GM21529 (cell line): ENCODE results near the gene SMIM5.

ENCODE experiments used
- ATAC-seq: cut with Tn5 transposase; IDR thresholded peaks from one replicate; pipeline ENCODE4 v1.9.1; 2021; ENCODE audit not compliant: unreplicated experiment

The SMIM5 gene

GRCh38 chr17:75602644-75603043, 30.6 kb upstream of the SMIM5 start:
- ATAC-seq = no peak

DNA sequence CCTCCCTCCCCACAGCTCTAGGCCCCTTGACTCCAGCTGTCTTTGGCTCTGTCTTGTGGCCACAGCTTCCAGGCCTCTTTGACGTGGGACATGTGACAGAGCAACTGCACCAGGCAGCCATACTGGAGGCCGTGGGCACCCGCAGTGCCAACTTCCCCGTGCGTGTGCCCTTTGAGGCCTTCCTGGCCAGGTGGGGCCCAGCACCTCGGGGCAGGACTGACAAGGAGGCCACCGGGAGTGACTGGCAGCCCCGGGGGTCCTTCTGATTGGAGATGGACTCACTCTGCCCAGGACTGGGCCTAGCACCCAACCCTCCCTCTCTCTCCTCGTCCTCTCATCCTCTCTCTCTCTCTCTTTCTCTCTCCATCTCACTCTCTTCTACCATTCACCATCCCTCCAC, 30.1 kb upstream of the SMIM5 start:
- no peak for ATAC-seq

DNA sequence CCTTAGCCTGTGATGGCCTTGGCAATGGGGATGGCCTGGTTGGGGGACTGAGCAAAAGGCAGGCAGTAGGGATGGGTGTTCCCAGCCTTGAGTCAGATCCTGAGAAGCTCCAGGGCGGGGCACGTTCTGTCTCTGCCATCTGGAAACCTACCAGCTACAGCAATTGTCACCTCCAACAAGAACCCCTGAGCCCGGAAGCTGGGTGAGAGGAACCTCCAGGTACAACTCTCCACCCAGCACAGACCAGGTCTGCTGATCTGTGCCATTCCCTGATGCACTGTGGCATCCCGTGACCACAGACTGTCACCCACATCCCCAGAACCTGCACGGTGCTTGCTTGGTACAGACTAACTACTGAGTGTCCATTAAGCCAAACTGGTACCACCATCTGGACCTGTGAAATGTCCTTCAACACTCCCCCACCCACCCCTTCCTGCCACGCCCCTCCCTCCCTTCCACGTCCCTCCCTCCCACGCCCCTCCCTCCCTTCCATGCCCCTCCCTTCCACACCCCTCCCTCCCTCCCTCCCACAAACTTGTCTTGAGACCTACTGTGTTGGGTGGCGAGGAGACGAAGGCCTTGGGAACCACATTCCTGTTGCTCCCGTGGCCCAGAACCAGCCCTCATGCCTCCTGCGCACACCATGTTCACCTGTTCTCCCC, 29.1 kb upstream of the SMIM5 start:
- ATAC-seq = no peak

GRCh38 chr17:75605790-75606189, 27.4 kb upstream of the SMIM5 start:
- ATAC-seq = no peak

DNA sequence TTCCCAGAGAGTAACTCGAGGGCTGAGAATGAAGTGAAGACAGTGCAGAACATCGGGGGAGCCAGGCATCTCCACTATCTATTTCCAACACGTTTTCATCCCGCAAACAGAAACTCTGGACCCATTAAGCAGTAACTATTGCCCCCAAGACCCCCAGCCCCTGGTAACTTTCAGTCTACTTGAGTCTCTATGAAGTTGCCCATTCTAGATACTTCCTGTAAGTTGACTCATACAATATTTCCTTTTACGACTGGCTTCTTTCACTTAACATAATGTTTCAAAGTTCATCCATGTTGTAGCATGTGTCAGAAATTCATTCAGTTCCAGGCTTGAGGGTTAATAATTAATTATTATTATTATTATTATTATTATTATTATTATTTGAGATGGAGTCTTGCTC, 26.1 kb upstream of the SMIM5 start:
- ATAC-seq = no peak

GRCh38 chr17:75610103-75610984, 22.9 kb upstream of the SMIM5 start:
- no peak for ATAC-seq

GRCh38 chr17:75611851-75612429, 21.3 kb upstream of the SMIM5 start:
- no peak for ATAC-seq

GRCh38 chr17:75612906-75613626, 20.2 kb upstream of the SMIM5 start:
- ATAC-seq = no peak

DNA sequence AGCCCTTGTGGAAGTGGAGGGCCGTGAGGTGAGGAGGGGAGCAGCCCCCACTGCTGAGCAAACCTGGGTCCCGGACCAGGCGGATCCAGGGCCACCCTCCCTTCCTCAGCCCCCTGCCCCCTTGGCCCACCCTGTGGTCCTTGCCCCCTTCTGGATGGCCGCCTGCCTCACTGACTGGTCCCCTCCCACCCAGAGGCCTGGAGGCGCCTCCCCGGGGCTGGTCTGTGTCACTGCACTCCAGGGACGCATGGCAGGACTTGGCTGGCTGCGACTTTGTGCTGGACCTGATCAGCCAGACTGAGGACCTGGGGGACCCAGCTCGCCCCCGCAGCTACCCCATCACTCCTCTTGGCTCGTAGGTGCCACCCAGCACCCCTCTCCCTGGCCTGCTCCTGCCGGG, 19.2 kb upstream of the SMIM5 start:
- no peak for ATAC-seq

- ATAC-seq = no peak
Measured at GRCh38 chr17:75614556-75615270, 18.5 kb upstream of the SMIM5 start.

DNA sequence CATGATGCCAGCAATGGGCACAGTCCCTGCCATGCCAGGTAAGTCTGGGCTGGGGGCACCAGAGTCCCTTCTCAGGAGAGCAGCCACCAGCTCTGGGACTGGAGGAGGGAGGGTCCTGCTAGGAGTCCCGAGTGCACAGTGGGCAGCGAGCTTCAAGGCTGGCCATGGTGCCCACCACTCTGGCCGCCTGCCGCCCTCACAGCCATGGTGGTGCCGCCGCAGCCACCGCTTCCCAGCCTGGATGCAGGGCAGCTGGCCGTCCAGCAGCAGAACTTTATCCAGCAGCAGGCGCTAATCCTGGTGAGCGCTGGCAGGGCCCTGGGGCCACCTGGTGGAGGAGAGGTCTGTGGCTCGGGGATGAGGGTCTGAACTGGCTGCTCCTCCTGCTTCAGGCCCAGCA, 17.9 kb upstream of the SMIM5 start:
- no peak for ATAC-seq

DNA sequence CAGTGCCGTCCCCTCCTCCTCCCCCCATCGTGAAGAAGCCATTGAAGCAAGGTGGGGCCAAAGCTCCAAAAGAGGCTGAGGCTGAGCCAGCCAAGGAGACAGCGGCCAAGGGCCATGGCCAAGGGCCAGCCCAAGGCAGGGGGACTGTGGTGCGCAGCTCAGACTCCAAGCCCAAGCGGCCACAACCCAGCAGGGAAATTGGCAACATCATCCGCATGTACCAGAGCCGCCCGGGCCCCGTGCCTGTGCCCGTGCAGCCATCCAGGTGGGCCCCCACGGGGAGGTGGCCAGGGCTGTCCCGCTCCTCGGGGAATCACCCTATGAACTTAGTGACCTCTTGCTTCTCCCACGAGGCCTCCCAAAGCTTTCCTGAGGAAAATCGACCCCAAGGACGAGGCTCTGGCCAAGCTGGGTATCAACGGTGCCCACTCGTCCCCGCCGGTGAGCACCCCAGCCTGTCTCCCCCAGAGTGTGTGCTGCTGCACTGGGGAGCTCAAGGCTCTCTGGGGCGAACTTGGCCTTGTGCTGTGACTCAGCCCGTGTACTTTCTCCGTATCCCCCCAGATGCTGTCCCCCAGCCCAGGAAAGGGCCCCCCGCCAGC, 16.6 kb upstream of the SMIM5 start:
- ATAC-seq = no peak

- ATAC-seq = no peak
Measured at GRCh38 chr17:75617218-75617617, 16.0 kb upstream of the SMIM5 start.

DNA sequence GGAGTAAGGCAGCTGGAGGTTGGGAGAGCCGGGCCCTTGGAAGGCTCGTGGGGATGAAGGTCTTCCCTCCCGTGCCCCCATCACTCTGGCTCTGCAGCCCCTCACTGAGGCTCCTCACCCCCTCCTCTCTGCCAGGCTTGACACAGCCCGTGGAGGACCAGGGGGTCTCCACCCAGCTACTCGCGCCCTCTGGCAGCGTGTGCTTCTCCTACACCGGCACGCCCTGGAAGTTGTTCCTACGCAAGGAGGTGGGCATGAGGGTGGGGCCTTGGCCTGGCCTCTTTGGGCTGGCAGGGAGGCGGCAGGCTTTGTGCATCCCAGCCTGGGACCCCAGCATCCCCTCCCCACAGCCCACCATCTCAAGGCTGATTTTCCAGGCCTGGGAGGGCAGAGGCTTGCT, 15.6 kb upstream of the SMIM5 start:
- no peak for ATAC-seq

GRCh38 chr17:75619506-75620431, 13.5 kb upstream of the SMIM5 start:
- ATAC-seq = no peak

- ATAC-seq = no peak
Measured at GRCh38 chr17:75621489-75621888, 11.7 kb upstream of the SMIM5 start.

- no peak for ATAC-seq
Measured at GRCh38 chr17:75622076-75622475, 11.2 kb upstream of the SMIM5 start.

DNA sequence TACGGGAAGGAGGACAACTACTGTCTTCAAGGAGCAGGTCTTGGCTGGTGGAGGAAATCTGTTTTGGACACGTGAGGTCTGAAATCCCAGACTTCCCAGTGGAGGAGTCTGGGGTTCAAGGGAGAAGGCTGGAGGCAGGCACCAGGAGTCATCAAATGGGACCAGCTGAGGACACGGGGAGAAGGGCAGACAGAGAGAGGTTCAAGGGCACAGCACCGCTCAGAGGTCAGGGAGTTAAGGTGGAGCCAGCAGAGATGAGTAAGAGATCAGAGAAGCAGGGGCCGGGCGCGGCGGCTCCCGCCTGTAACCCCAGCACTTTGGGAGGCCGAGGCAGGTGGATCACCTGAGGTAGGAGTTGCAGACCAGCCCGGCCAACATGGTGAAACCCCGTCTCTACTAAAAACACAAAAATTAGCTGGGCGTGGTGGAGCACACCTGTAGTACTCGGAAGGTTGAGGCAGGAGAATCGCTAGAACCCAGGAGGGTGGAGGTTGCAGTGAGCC, 10.4 kb upstream of the SMIM5 start:
- no peak for ATAC-seq

GRCh38 chr17:75623386-75623785, 9.8 kb upstream of the SMIM5 start:
- no peak for ATAC-seq
